NCI-H2081 treated with DMSO at 0.1 percent for 48 hours (cell line): ENCODE measurements around the gene LILRB1.
"Not testable (repeated sequence)": the region's sequence is repeated elsewhere in the genome, so short reads cannot be mapped to it uniquely, and the experiment has no call there.

ENCODE experiments used
- DNase-seq: peaks from one replicate; lab custom pipeline; 2025; lab: John Stamatoyannopoulos, UW

The LILRB1 gene

GRCh38 chr19:54630262-54630661, at the start of gene LILRB1:
LILRB1 (plus strand) TSS chr19:54630484; CDS start chr19:54631074, 590 bp downstream.
- DNase-seq: not testable (repeated sequence)

DNA sequence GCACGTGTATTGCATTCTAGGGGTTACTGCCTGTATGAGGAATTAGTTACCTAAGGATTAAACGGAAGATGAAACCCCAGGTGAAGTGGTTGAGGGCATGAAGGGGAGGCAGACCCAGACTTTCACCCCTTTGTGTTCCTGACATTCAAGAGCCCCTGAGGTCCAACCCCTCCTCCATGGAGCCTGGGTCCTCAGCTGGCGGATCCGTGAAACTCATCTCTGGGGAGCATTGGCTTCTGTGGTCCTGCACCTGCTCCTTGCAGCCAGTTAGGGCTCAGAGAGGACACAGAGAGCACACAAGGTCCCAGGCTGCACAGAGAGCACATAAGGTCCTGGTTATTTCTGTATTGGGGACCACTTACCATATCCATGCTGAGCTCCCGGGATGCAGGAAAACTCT, 43.9 kb upstream of the LILRB1 start:
- DNase-seq: no peak

DNA sequence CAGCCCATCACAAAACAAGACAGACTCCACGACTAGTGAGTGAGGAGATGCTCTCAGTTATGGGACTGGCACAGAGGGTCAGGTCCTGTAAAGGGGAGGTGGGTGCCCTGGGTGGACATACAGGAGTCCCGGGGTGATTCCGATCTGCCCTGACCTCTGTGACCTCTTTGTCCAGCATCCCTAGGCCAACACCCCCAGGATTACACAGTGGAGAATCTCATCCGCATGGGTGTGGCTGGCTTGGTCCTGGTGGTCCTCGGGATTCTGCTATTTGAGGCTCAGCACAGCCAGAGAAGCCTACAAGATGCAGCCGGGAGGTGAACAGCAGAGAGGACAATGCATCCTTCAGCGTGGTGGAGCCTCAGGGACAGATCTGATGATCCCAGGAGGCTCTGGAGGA, 43.3 kb upstream of the LILRB1 start:
- DNase-seq: no peak

- DNase-seq: not testable (repeated sequence)
Observed at GRCh38 chr19:54593445-54593844, 36.8 kb upstream of the LILRB1 start, which contains the start of gene LILRA1. LILRA1 (plus strand) TSS chr19:54593632; CDS start chr19:54594245, 613 bp downstream.

DNA sequence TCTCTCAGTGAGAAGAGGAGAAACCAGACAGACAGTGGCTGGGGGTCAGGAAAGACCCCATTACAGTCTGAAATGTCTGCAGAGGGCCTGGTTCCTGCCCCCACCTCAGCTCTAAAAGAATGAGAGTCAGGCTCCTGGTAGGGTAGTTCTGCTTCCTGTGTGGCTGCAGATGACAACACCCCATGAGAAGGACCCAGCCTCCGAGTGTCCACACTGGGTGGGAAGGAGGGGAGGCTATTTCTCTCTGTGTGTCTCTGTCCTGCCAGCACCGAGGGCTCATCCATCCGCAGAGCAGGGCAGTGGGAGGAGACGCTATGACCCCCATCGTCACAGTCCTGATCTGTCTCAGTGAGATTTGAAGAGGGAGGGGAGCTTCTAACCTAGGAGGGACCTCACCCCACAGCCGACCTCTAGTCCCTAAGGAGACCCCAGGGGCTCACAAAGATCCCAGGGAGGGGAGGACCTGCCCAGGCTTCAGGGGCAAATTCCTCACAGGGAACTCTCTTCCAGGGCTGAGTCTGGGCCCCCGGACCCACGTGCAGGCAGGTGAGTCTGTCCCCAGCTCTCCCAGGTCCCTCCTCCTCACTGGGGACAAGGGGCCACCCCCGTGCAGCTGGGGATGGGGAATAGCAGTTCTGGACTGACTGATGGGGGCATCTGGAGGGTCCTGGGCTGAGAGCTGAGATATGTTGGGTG, 36.2 kb upstream of the LILRB1 start:
- not testable (repeated sequence) for DNase-seq

DNA sequence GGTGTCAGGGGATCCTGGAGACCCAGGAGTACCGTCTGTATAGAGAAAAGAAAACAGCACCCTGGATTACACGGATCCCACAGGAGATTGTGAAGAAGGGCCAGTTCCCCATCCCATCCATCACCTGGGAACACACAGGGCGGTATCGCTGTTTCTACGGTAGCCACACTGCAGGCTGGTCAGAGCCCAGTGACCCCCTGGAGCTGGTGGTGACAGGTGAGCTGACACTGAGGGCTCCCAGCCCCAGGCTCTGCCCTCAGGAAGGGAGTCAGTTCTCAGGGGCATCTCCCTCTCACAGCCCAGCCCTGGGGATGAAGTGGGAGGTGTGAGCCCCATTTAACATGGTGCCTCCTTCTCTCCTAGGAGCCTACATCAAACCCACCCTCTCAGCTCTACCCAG, 35.5 kb upstream of the LILRB1 start:
- DNase-seq: no peak

- DNase-seq: not testable (repeated sequence)
Observed at GRCh38 chr19:54595680-54596436, 34.4 kb upstream of the LILRB1 start.

DNA sequence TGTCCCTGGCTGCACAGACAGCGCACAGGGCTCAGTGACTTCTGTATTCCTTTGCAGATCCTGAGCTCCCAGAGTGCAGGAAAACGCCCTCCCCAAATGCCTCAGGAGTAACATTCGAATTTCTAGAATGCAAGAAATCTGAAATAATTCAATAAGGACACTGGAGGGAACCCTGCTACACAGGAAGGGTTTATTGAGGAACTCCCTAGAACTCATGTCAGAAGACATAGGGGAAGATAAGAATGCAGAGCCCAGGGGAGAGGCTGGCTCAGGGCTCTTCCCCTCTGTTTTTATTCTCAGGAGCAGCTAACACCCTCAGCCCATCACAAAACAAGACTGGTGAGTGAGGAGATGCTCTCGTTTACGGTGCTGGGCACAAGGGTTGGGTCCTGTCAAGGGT, 30.1 kb upstream of the LILRB1 start:
- DNase-seq: no peak

DNA sequence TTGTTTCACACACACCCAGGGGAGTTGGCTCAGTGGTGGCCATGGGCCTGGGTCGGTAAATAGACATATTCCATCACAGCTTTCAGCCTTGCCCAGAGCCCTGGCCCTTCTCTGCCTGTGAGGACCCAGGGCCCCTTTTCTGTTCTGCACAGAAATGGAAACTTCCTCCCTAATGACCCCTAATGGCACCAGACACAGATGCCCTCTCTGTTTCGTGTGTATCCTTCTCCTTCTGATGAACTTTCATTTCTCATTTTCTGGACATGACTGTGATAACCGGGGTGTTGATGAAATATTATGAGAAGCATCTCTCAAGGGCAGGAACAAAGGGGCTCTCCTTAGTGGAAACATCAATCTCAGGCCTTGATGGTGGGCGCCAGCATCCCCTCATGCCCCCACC, 24.1 kb upstream of the LILRB1 start:
- DNase-seq: no peak

DNA sequence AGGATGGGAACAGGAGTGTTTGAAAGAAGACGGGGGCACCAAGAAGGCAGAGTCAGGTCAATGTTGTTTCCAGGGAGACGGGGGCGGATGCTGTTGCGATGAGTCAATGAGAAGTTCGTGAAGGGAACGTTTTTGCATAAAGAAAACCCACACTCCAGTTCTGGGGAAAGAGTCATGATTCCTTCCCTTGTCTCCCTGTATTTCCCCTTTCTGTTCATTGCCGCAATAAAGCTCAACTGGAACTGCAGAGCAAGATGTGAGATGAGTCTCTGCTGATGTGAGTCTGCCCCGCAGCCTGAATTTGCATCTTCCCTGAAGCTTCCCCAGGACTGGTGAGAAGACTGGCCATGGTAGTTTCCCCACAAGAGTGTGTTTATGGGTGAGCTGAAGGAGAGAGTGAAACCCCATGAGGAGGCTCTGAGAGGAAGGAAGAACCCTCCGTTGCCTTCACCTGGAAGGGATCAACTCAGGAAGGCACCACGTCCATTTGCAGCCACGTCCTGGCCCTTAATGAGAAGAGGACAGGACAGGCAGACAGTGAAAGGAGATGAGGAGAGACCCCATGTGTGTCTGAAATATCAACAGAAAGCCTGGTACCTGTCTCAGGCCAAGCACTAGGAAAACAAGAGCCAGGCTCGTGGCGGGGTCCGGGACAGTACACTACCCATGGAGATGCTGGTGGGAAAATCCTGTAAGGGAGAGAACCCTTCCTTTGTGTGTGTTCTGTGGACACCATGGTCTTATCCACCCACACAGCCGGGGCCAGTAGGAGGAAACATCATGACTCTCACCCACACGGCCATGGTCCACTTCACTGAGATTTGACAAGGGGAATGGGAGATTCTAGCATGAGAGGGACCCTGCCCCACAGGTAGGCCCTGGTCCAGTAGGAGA, 23.1 kb upstream of the LILRB1 start:
- DNase-seq: no peak

DNA sequence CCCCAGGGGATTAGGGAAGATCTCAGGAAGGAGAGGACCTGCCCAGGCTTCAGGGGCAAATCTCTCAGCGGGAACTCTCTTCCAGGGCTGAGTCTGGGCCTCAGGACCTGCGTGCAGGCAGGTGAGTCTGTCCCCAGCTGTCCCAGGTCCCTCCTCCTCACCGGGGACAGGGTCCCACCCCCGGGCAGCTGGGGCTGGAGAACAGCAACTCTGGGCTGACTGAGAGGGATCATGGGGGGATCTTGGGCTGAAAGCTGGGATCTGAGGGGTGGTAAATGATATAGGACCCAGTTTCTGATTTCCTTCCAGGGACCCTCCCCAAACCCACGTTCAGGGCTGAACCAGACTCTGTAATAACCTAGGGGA, 22.5 kb upstream of the LILRB1 start:
- DNase-seq: no peak

DNA sequence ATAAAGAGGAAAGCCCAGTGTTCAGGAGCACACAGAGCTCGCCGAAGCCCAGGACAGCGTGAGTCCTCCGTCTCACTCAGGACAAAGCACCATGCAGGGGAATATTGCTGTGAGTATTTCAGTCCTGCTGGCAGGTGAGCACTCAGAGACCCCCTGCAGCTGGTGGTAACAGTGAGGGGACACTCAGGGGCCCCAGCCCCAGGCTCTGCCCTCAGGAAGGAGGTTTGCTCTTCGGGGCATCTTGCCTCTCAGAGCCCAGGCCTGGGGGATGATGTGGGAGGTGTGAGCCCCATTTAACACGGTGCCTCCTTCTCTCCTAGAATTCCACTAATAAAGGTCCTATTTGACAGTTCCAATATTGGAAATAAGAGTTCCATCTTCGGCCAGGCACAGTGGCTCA, 22.1 kb upstream of the LILRB1 start:
- no peak for DNase-seq

- DNase-seq: no peak
Observed at GRCh38 chr19:54608792-54609191, 21.5 kb upstream of the LILRB1 start.

GRCh38 chr19:54609356-54609791, 20.9 kb upstream of the LILRB1 start:
- DNase-seq: no peak

DNA sequence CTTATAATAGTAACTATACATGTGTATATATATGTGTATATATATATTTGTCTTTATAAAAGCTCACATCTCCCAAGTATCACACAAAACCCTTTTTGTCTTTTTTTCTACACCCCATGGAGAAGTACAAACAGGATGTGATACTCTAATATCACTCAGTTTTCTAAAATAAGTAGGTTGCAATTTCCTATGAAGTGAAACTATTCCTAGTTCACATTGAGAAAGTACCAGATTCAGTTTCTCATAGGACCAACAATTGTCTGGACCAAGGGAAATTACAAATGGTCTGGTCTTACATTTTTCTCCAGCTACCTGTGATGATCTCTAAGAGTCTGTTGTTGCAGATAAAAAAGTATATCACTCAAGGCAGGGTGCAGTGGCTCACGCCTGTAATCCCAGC, 17.9 kb upstream of the LILRB1 start:
- no peak for DNase-seq

- DNase-seq: no peak
Observed at GRCh38 chr19:54614726-54615125, 15.6 kb upstream of the LILRB1 start.

- DNase-seq: no peak
Observed at GRCh38 chr19:54616057-54616456, 14.2 kb upstream of the LILRB1 start.

GRCh38 chr19:54616821-54617560, 13.3 kb upstream of the LILRB1 start:
- DNase-seq: no peak

DNA sequence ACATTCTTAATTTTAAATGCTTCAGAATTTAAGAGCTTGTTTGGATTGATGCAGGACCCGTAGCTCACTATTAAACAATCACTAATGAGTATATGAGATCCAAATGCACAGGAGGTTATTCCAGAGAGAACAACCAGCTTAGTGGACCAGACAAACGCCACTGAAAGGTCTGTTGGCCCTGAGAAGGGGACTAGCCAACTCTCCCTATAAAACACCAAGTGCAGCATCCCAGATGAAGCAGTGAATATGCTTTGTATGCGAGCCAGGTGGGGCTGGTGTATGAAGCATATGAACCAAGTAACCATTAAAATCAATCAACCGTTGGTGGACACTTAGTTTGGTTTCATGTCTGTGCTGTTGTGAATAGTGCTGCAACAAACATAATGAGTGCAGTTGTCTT, 9.8 kb upstream of the LILRB1 start:
- DNase-seq: no peak

DNA sequence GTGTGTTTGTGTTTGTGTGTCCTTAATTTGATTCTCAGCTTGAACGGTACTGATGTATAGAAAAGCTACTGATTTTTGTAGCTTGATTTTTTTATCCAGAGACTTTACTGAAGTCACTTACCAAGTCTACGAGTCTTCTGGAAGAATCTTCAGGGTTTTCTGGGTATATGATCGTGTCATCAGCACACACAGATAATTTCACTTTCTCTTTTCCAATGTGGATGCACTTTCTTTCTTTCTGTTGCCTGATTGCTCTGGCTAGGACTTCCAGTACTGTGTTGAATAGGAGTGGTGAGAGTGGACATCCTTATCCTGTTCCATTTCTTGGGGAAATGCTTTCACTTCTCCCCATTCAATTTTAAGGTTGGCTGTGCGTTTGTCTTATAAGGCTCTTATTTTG, 7.9 kb upstream of the LILRB1 start:
- no peak for DNase-seq

DNA sequence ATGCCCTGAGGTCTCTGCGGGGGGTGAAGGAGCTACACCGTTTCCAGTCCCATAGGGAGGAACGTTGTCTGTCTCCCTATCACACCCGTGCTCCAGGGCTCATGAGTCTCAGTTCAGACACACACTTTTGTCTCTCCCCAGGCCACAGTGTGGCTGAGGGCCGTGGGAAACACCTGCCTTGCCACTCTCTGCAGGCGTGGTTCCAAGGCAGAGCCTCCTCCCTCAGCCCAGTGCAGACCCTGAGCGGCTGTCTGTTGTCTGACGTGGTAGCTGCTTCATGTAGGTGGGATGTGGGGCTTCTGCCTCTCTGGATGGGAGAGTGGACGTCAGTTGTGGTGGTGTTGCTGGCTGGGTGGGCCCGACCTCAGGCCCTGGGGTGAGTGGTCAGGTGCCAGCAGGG, 6.0 kb upstream of the LILRB1 start:
- DNase-seq: not testable (repeated sequence)
